K562 (cell line): ENCODE results near the gene TBX10. TPM values are rescaled to one million over a fixed set of nuclear protein-coding genes. Genes with fewer than 3 reads are reported as not detected.

Experiments
- ATAC-seq: fragments of 200-7000 bp; cut with Tn5 transposase; 3 replicates; pipeline ENCODE4 v1.9.1; 2020; ENCODE audit warnings: moderate library complexity
- BruUV-seq: library from RNA; stranded (reverse); fragments of 400-500 nt; replicated peaks from 2 replicates; lab custom pipeline; 2021; lab: Mats Ljungman, UMichigan
- CTCF ChIA-PET: fragments of 300-600 bp; formaldehyde crosslinking; extraction: SDS; loops from one replicate; lab custom pipeline; 2021; ENCODE audit warnings: low intra/inter-chr PET ratio; lab: Yijun Ruan, JAX
- POLR2A ChIA-PET: fragments of 300-600, 350-650 bp; sonication (Branson Sonifier 250); formaldehyde crosslinking; extraction: SDS; loops from one replicate; lab custom pipeline; 2021; ENCODE audit warnings: antibody characterized with exemption, inconsistent platforms; lab: Yijun Ruan, JAX
- DNase-seq, 4 experiments: peaks; one replicate each; pipeline versions ENCODE4 v3.0.0 to v3.0.0-alpha.2; 2011 to 2018; ENCODE audit warnings: low spot score in 3 of 4, mixed read lengths in 3 of 4; ENCODE audit errors: extremely low read depth in 1 of 4
- FAIRE-seq: peaks from 2 replicates; lab custom pipeline; 2011; peaks lifted over from hg19 to GRCh38; lab: Jason Lieb, UNC
- H2AFZ ChIP-seq: 2 replicates; pipeline ENCODE4 v1.6.0; 2011; ENCODE audit warnings: low read depth, low read length, control low read depth, inconsistent platforms
- H3K27ac ChIP-seq: fragments of 200-600 bp; 3 replicates; pipeline ENCODE4 v1.8.0; 2011; ENCODE audit warnings: low read depth, mild to moderate bottlenecking, control low read depth, inconsistent platforms, low read length, moderate library complexity, mixed read lengths; ENCODE audit errors: extremely low read depth
- H3K27me3 ChIP-seq, 2 experiments: fragments of 300-600 bp in 1 of 2; 2 replicates in 1 of 2; 3 replicates in 1 of 2; pipeline versions ENCODE4 v1.6.0 to v1.8.0; 2011; ENCODE audit warnings: inconsistent platforms in 2 of 2, low read length in 2 of 2, mild to moderate bottlenecking in 1 of 2, mixed read lengths in 1 of 2, moderate library complexity in 1 of 2; ENCODE audit not compliant: control insufficient read depth in 2 of 2, insufficient read depth in 2 of 2
- H3K36me3 ChIP-seq: fragments of 300-600 bp; 3 replicates; pipeline ENCODE4 v1.8.0; 2011; ENCODE audit warnings: mild to moderate bottlenecking, low read length, inconsistent platforms; ENCODE audit not compliant: control insufficient read depth, insufficient read depth
- H3K4me1 ChIP-seq, 2 experiments: fragments of 200-600 bp in 1 of 2; replicated peaks in 1 of 2; 2 replicates in 1 of 2; 3 replicates in 1 of 2; pipeline versions ENCODE4 v1.5.1 to v1.8.0; 2011; ENCODE audit warnings: inconsistent platforms in 2 of 2, low read length in 2 of 2, mild to moderate bottlenecking in 1 of 2, mixed read lengths in 1 of 2, moderate library complexity in 1 of 2; ENCODE audit not compliant: control insufficient read depth in 2 of 2, insufficient read depth in 2 of 2
- H3K4me2 ChIP-seq: 2 replicates; pipeline ENCODE4 v1.6.1; 2011; ENCODE audit warnings: low read length, control low read depth, inconsistent platforms, mixed read lengths; ENCODE audit not compliant: insufficient read depth
- H3K4me3 ChIP-seq: fragments of 200-600 bp; sonication (generic), shearing (Covaris generic); 2 replicates; pipeline ENCODE4 v1.5.1; 2016; ENCODE audit warnings: control low read depth, inconsistent platforms
- H3K79me2 ChIP-seq: fragments of 200-600 bp; 3 replicates; pipeline ENCODE4 v1.8.0; 2011; ENCODE audit warnings: low read length, inconsistent platforms; ENCODE audit not compliant: control insufficient read depth, insufficient read depth
- H3K9ac ChIP-seq, 2 experiments: 2 replicates each; pipeline versions ENCODE4 v1.6.0 to v1.6.1; 2011; ENCODE audit warnings: low read depth in 2 of 2, low read length in 2 of 2, control low read depth in 1 of 2, inconsistent platforms in 1 of 2, mild to moderate bottlenecking in 1 of 2, mixed read lengths in 1 of 2; ENCODE audit not compliant: insufficient read depth in 1 of 2
- H3K9me1 ChIP-seq: one replicate; pipeline ENCODE4 v1.6.0; 2011; ENCODE audit warnings: inconsistent platforms, mild to moderate bottlenecking, low read length, moderate library complexity; ENCODE audit not compliant: control insufficient read depth, insufficient read depth
- H3K9me3 ChIP-seq: replicated peaks from 2 replicates; pipeline ENCODE4 v1.5.1; 2011; ENCODE audit warnings: low read depth, low read length, inconsistent platforms; ENCODE audit not compliant: control insufficient read depth, insufficient read depth
- H4K20me1 ChIP-seq: replicated peaks from 2 replicates; pipeline ENCODE4 v1.6.1; 2011; ENCODE audit warnings: low read length, inconsistent platforms, mixed read lengths; ENCODE audit not compliant: control insufficient read depth, insufficient read depth
- ATF6 ChIP-seq: sonication (generic); formaldehyde crosslinking; IDR thresholded peaks from 2 replicates; pipeline ENCODE4 v1.4.0; 2020; ENCODE audit warnings: mild to moderate bottlenecking, missing genetic modification reagents
- CREM ChIP-seq: IDR thresholded peaks from 2 replicates; pipeline ENCODE4 v1.6.1; 2014; ENCODE audit warnings: antibody characterized with exemption, low read depth
- HOMEZ ChIP-seq: fragments of 250-450 bp; sonication (Bioruptor Pico); IDR thresholded peaks from 2 replicates; pipeline ENCODE4 v1.4.0; 2020; ENCODE audit warnings: mild to moderate bottlenecking, moderate library complexity
- JUND ChIP-seq, 2 experiments: IDR thresholded peaks; 2 replicates in 1 of 2; 3 replicates in 1 of 2; pipeline ENCODE4 v1.6.1; 2011; ENCODE audit warnings: borderline replicate concordance in 2 of 2, low read depth in 2 of 2, low read length in 2 of 2, improper control_type of control experiment in 1 of 2, missing biosample characterization in 1 of 2, missing genetic modification characterization in 1 of 2, missing genetic modification reagents in 1 of 2
- MAX ChIP-seq: sonication (generic); formaldehyde crosslinking; IDR thresholded peaks from 2 replicates; pipeline ENCODE4 v1.9.0; 2022; ENCODE audit warnings: mild to moderate bottlenecking, missing genetic modification reagents
- MCM7 ChIP-seq, 2 experiments: fragments of 450-650 bp; IDR thresholded peaks; 2 replicates each; pipeline ENCODE4 v1.6.1; 2016 to 2018
- NUFIP1 ChIP-seq: fragments of 450-650 bp; IDR thresholded peaks from 2 replicates; pipeline ENCODE4 v1.6.1; 2018; ENCODE audit not compliant: partially characterized antibody
- PCBP1 ChIP-seq: fragments of 200-400 bp; formaldehyde crosslinking; IDR thresholded peaks from 2 replicates; pipeline ENCODE4 v1.6.1; 2018; ENCODE audit warnings: mild to moderate bottlenecking, low read depth, low read length; ENCODE audit not compliant: poor library complexity, severe bottlenecking
- POLR2G ChIP-seq: fragments of 200-400 bp; formaldehyde crosslinking; IDR thresholded peaks from 2 replicates; pipeline ENCODE4 v1.6.1; 2017; ENCODE audit warnings: low read depth, mild to moderate bottlenecking, antibody characterized with exemption, low read length, moderate library complexity
- RBFOX2 ChIP-seq: fragments of 200-400 bp; formaldehyde crosslinking; IDR thresholded peaks from 2 replicates; pipeline ENCODE4 v1.6.1; 2017; ENCODE audit warnings: low read depth, mild to moderate bottlenecking, low read length, moderate library complexity
- RCOR1 ChIP-seq, 2 experiments: IDR thresholded peaks; 2 replicates each; pipeline ENCODE4 v1.6.1; 2012; ENCODE audit warnings: low read depth in 2 of 2, low read length in 2 of 2, borderline replicate concordance in 1 of 2, improper control_type of control experiment in 1 of 2
- TCF7L2 ChIP-seq: fragments of 150-350 bp; IDR thresholded peaks from 2 replicates; pipeline ENCODE4 v1.6.1; 2016; ENCODE audit warnings: low read depth, mild to moderate bottlenecking, low read length, moderate library complexity
- WGBS: fragments of 100-300 bp; shearing (Covaris generic); methylation state at CpG from one replicate; pipeline ENCODE4 v1.1.6; 2016; ENCODE audit warnings: low coverage, mixed read lengths; ENCODE audit not compliant: insufficient coverage; ENCODE audit errors: missing lambda C conversion rate; 5-methylcytosine and 5-hydroxymethylcytosine counted together
- in situ Hi-C: fragments of 300-500 bp; cut with MboI; formaldehyde crosslinking; loops from 4 replicates; pipeline ENCODE4 v1.15.0; 2018; ENCODE audit warnings: inconsistent platforms, mixed read lengths
- intact Hi-C: fragments of 100-400 bp; cut with micrococcal nuclease; formaldehyde crosslinking; loops from 2 replicates; pipeline ENCODE4 v1.14.2; 2022
- polyA plus RNA-seq, 8 experiments: library from polyadenylated mRNA; depleted of rRNA in 4 of 8; stranded (reverse) in 5 of 8; unstranded in 3 of 8; fragments of >200 nt; fragmentation: Nextera tagmentation in 2 of 8; fragmentation: Illumina TruSeq in 1 of 8; extraction: Ambion mirVana in 2 of 8; extraction: Trizol in 1 of 8; gene quantifications; 2 replicates each; pipeline versions ENCODE4 v1.2.1 to v1.2.3, GENCODE V29; 2011 to 2014; ENCODE audit warnings: inconsistent platforms in 1 of 8, missing spikeins in 1 of 8
- total RNA-seq, 7 experiments: library from RNA; depleted of rRNA in 6 of 7; stranded (reverse); fragments of >200 nt in 6 of 7; fragmentation: Illumina TruSeq in 2 of 7; extraction: Trizol in 2 of 7; gene quantifications; 2 replicates each; pipeline versions ENCODE4 v1.2.1 to v1.2.3, GENCODE V29; 2011 to 2021; ENCODE audit warnings: low replicate concordance in 1 of 7

Gene TBX10
- total and polyA plus RNA-seq, 9 of the 15 experiments (the other 6 are each of a cell fraction or from before 2014, with no cell fraction given), result not detected

GRCh38 chr11:67611704-67612587 is 27.6 kb downstream of the TBX10 start:
- ChIA-PET POLR2A (interaction anchor here (0.6 to 3.4 kb wide), 4 partner anchors 16 to 108 kb away, joined by 3 to 36 read pairs (median 3); partner anchors contain the start of gene NUDT8), CTCF (interaction anchor here (0.7 kb wide), 1 partner anchor 40 kb away, joined by 7 read pairs; no protein-coding TSS in a partner anchor)
- Histone ChIP-seq H3K36me3 (peaks cover 62% of the 10 kb centered on the region), H3K9me3 (no peaks in the 10 kb centered on the region), H3K9ac (peak overlapping the region in 1 of 2 experiments; percentile 33; a peak in 1 of 4 replicates), H3K27ac (no peak overlapping the region), H3K4me3 (no peak overlapping the region), H4K20me1 (no peaks in the 10 kb centered on the region; the same call in 1 of the 2 replicates), H2AFZ (no peak overlapping the region), H3K4me2 (no peak overlapping the region), H3K79me2 (peaks cover 27% of the 10 kb centered on the region), H3K9me1 (no peaks in the 10 kb centered on the region), H3K4me1 (peaks cover 12 to 84% of the 10 kb centered on the region in 2 experiments; a peak in 4 of 5 replicates), H3K27me3 (no peaks in the 10 kb centered on the region)
- no peak for DNase-seq
- FAIRE-seq, result no peak
- no peak for ATAC-seq
- WGBS, result 96% methylated on average over 35 of the region's 37 CpGs
- no TSS peak for BruUV-seq
- in situ Hi-C loops, result no loop called here
- intact Hi-C loops, result no loop called here
- TF ChIP-seq MAX (CRISPR knock-in tag) (0 out of 2 replicates have a peak, but pooled peaks have one; percentile 17), RBFOX2 (peak; percentile 68), RCOR1 (IDR thresholded peaks at IDR 0.05; ENCODE audit: borderline replicate concordance in 1 of 2, low read depth in 2 of 2, low read length in 2 of 2) (no peak), POLR2G (peak; percentile 71), JUND (IDR thresholded peaks at IDR 0.05; ENCODE audit: borderline replicate concordance, low read depth, low read length) (no peak), JUND (tag; IDR thresholded peaks at IDR 0.05; ENCODE audit: borderline replicate concordance, low read depth, low read length) (no peak), PCBP1 (no peak), CREM (no peak), NUFIP1 (no peak), ATF6 (CRISPR knock-in tag) (no peak), MCM7 (IDR thresholded peaks at IDR 0.05) (no peak), TCF7L2 (no peak), HOMEZ (CRISPR knock-in tag) (no peak)
